ENCODE data around the gene DCBLD2.

GRCh38 chr3:98763819-98764418 lies 137.6 kb downstream of the DCBLD2 start:
- TF ChIP-seq ZSCAN30 (CRISPR knock-in tag; IDR thresholded peaks at IDR 0.05) (no peak), NFIC (IDR thresholded peaks at IDR 0.05; ENCODE audit: low read length) (no peak), ZFP36 (IDR thresholded peaks at IDR 0.05; ENCODE audit: borderline replicate concordance, low read depth, low read length, partially characterized antibody) (no peak), EZH2 (conservative IDR thresholded peaks at IDR 0.05; ENCODE audit: low read depth, low read length) (no peak)

Data from HepG2 (cell line).